ENCODE measurements around the gene LDLRAD1. TPM values are rescaled to one million over a fixed set of nuclear protein-coding genes. Genes with fewer than 3 reads are reported as not detected.
"Not testable (repeated sequence)": the region's sequence is repeated elsewhere in the genome, so short reads cannot be mapped to it uniquely, and the experiment has no call there.

The LDLRAD1 gene
- total RNA-seq, 1 experiment from 2014 or later: not detected

DNA sequence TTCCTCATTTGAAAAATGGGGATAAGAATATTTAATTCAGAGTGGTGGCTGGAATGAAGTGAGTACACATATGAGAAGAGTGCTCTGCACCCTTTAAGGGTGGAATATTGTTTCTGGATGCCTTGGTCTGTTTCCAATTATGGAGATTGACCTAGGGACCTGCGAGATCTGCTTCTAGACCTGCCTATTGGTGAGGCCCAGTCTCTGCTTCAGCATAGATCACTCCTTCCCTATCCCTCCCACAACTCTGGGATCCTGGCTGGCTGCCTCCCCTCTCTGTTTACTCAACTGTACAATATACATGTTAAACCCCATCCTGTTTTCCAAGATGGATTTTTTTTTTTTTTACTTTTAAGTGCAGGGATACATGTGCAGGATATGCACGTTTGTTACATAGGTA, 6.4 kb upstream of the LDLRAD1 start:
- POLR2A ChIA-PET (ENCODE audit: low non-redundant PET): no interaction called here

DNA sequence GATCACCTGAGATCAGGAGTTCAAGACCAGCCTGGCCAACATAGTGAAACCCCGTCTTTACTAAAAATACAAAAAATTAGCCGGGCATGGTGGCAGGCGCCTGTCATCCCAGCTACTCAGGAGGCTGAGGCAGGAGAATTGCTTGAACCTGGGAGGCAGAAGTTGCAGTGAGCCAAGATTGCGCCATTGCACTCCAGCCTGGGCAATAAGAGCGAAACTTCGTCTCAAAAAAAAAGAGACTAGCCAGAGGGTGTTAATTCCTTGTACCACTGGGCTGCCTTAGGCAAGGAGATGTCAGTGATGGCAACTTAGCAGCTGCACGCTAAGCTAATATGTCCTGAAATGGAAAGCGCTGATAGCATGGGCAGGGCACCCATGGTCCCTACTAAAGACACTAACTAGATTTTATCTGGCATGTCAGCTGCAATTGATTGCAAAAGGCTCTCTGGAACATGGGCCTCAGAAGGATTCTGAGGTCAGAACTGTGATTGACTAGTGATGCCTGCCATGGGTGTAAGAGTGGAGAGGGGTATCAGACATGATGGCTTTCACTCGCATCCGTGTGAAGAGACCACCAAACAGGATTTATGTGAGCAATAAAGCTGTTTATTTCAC, 1.7 kb upstream of the LDLRAD1 start:
- H3K9me3 ChIP-seq (ENCODE audit: low read depth, low read length, poor library complexity, severe bottlenecking); POLR2A ChIA-PET (ENCODE audit: low non-redundant PET); H3K36me3 ChIP-seq (ENCODE audit: insufficient read depth, low read length, poor library complexity, severe bottlenecking); H3K27ac ChIP-seq (ENCODE audit: low read depth, low read length, poor library complexity, severe bottlenecking); H3K4me3 ChIP-seq (ENCODE audit: low read depth, low read length, poor library complexity, severe bottlenecking); BruUV-seq (replicated peaks); H3K27me3 ChIP-seq (replicated peaks; ENCODE audit: insufficient read depth, low read depth, low read length, poor library complexity); DNase-seq (ENCODE audit: low spot score); H3K4me1 ChIP-seq (ENCODE audit: insufficient read depth, low read length, poor library complexity, severe bottlenecking); intact Hi-C loops (cut with micrococcal nuclease; ENCODE audit: unreplicated experiment); CTCF ChIA-PET: not testable (repeated sequence)

More for the DNA sequence above, 6.4 kb upstream of the LDLRAD1 start:
- H3K9me3 ChIP-seq (ENCODE audit: low read depth, low read length, poor library complexity, severe bottlenecking): no peaks in the 10 kb centered on the region
- no TSS peak for BruUV-seq (replicated peaks)
- intact Hi-C loops (cut with micrococcal nuclease; ENCODE audit: unreplicated experiment): no loop called here
- no peaks in the 10 kb centered on the region for H3K27me3 ChIP-seq (replicated peaks; ENCODE audit: insufficient read depth, low read depth, low read length, poor library complexity)
- no peak for TF ChIP-seq EZH2 (IDR thresholded peaks at IDR 0.05; ENCODE audit: borderline replicate concordance, low read depth, low read length, poor library complexity, severe bottlenecking)
- TF ChIP-seq, protein P1, sequence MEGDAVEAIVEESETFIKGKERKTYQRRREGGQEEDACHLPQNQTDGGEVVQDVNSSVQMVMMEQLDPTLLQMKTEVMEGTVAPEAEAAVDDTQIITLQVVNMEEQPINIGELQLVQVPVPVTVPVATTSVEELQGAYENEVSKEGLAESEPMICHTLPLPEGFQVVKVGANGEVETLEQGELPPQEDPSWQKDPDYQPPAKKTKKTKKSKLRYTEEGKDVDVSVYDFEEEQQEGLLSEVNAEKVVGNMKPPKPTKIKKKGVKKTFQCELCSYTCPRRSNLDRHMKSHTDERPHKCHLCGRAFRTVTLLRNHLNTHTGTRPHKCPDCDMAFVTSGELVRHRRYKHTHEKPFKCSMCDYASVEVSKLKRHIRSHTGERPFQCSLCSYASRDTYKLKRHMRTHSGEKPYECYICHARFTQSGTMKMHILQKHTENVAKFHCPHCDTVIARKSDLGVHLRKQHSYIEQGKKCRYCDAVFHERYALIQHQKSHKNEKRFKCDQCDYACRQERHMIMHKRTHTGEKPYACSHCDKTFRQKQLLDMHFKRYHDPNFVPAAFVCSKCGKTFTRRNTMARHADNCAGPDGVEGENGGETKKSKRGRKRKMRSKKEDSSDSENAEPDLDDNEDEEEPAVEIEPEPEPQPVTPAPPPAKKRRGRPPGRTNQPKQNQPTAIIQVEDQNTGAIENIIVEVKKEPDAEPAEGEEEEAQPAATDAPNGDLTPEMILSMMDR (conservative IDR thresholded peaks at IDR 0.05; ENCODE audit: low read depth, low read length): no peak
- H3K36me3 ChIP-seq (ENCODE audit: insufficient read depth, low read length, poor library complexity, severe bottlenecking): no peaks in the 10 kb centered on the region
- H3K4me3 ChIP-seq (ENCODE audit: low read depth, low read length, poor library complexity, severe bottlenecking): no peak overlapping the region
- no peak for DNase-seq (ENCODE audit: low spot score)
- no peaks in the 10 kb centered on the region for H3K4me1 ChIP-seq (ENCODE audit: insufficient read depth, low read length, poor library complexity, severe bottlenecking)
- no peak overlapping the region for H3K27ac ChIP-seq (ENCODE audit: low read depth, low read length, poor library complexity, severe bottlenecking)
- CTCF ChIA-PET: no interaction called here

DNA sequence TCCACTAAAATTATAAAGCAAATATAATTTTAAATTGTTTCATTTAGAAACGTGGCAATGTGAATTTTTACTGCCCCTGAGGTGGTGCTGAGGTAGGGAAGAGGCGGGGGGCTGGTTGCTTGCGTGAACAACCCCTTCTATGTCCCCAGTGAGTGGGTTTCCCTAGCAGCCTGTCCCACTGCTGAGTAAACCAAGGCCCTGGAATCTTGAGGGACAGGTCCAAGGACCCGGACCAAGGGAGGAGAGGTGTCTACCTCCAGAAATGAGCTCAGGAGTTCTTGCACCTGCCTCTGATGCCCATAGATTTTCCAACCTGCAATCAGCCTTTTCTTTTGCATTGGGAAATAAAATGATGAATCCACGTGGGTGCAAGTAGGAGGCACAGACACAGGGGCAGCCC, 649 bp upstream of the LDLRAD1 start:
- ChIA-PET POLR2A (ENCODE audit: low non-redundant PET) (no interaction called here), CTCF (no interaction called here)
- Histone ChIP-seq H3K36me3 (ENCODE audit: insufficient read depth, low read length, poor library complexity, severe bottlenecking) (no peaks in the 10 kb centered on the region), H3K27ac (ENCODE audit: low read depth, low read length, poor library complexity, severe bottlenecking) (no peak overlapping the region), H3K4me3 (ENCODE audit: low read depth, low read length, poor library complexity, severe bottlenecking) (no peak overlapping the region), H3K4me1 (ENCODE audit: insufficient read depth, low read length, poor library complexity, severe bottlenecking) (no peaks in the 10 kb centered on the region), H3K9me3 (ENCODE audit: low read depth, low read length, poor library complexity, severe bottlenecking) (no peaks in the 10 kb centered on the region), H3K27me3 (replicated peaks; ENCODE audit: insufficient read depth, low read depth, low read length, poor library complexity) (no peaks in the 10 kb centered on the region)
- no peak for DNase-seq (ENCODE audit: low spot score)
- TF ChIP-seq EZH2 (IDR thresholded peaks at IDR 0.05; ENCODE audit: borderline replicate concordance, low read depth, low read length, poor library complexity, severe bottlenecking): no peak
- TF ChIP-seq, protein P1 (conservative IDR thresholded peaks at IDR 0.05; ENCODE audit: low read depth, low read length): no peak
- intact Hi-C loops (cut with micrococcal nuclease; ENCODE audit: unreplicated experiment): no loop called here
- BruUV-seq (replicated peaks): no TSS peak

Measured in A673 (cell line).